HG02970 (cell line): ENCODE results near the gene DENND6B.

Experiments used
- ATAC-seq: cut with Tn5 transposase; IDR thresholded peaks from one replicate; pipeline ENCODE4 v1.9.1; 2021; ENCODE audit warnings: mild to moderate bottlenecking, moderate library complexity, moderate number of reproducible peaks; ENCODE audit not compliant: unreplicated experiment, low FRiP score

The DENND6B gene

DNA sequence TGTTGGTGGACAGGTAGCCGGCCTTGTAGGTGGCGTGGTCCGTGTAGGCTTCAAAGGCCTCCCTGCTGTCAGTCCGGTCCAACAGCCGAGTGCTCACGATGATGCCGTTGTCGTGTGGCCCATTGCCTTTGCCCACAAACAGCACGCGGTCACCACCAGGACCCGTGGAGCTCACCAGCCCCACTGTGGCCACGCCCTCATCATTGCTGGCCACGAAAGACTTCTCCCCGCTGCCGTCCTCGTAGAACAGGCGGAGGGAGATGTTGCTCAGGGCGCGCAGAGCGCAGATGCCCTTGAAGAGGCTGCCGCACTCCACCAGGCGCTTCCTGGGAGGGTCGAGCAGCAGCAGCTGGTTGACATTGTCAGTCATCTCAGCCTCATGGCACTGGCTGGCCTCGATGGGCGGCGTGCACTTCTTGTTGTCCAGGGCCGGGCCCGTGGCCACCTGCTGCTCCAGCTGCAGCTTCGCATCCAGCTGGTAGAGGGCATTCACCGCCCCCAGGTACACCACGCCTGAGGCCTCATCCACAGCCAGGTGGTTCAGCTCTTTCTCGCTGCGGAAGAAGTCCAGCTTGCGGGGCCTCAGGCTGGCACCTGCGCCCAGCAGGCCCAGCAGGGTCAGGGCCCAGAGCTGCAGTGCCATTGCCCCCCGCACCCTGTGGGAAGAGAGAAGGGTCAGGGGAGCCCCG, 36.7 kb downstream of the DENND6B start:
- ATAC-seq: no peak

- ATAC-seq: no peak
Measured at GRCh38 chr22:50289151-50289941, 37.5 kb downstream of the DENND6B start.

DNA sequence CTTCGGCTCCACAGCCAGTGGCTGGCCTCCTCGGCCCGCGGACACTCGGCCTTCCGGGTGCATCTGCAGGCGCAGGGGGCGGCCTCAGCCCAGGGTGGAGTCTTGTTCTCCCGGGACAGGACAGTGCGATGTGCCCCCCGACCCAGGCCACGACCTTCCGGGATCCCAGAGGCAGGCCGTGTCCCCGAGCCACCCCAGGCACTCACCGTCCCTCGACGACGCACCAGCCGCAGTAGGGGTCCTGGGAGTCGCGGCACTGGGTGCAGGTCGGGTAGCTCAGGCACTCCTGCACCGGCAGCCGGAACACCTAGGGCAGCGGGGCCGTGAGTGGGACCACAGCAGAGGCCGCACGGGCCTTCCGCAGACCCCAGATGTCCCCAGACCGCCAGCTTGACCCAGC, 39.1 kb downstream of the DENND6B start:
- no peak for ATAC-seq

GRCh38 chr22:50286701-50287318, 40.0 kb downstream of the DENND6B start:
- no peak for ATAC-seq

- no peak for ATAC-seq
Measured at GRCh38 chr22:50286275-50286674, 40.5 kb downstream of the DENND6B start.

DNA sequence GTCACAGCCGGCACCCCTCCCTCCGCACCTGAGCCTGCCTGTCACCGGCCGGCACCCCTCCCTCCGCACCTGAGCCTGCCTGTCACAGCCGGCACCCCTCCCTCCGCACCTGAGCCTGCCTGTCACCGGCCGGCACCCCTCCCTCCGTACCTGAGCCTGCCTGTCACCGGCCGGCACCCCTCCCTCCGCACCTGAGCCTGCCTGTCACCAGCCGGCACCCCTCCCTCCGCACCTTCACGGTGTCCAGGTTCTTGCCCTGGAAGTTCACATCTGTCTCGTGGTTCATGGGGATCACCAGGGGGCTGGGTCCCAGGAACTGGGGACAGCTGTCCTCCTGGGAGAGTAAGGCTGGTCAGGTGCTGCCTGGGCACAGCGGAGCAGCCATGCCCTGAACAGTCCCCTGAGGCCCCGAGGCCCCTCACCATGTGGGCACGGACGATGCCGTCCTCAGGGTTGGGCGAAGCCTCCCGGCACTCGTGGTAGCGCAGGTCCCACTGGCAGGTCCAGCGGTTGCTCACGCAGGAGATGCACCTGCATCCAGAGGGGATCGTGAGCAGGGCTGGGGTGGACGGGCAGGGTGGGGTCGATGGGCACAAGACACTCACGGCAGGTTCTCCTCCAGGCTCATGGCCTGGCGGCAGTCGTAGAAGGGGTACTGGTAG, 41.1 kb downstream of the DENND6B start:
- ATAC-seq: no peak

GRCh38 chr22:50284479-50284878, 42.3 kb downstream of the DENND6B start:
- no peak for ATAC-seq

DNA sequence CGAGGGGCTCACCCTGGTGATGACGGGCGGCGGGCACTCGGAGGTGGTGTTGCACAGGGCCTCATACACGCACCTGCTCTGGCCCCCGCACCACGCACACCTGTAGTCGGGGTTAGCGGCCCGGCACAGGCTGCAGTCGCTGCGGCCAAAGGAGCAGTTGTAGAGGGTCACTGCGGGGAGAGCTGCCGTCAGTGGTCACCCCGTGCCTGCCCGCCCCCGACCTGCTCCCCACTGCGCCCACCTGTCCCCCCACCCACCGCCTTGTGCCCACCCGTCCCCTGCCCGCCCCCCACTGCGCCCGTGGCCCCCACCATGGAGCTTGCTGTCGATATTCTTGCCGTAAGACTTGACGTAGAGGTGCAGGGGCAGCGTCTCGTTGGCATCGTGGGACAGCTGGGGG, 43.0 kb downstream of the DENND6B start:
- no peak for ATAC-seq

GRCh38 chr22:50282361-50283155, 44.3 kb downstream of the DENND6B start:
- ATAC-seq: no peak

- ATAC-seq: no peak
Measured at GRCh38 chr22:50281957-50282356, 44.9 kb downstream of the DENND6B start.

- no peak for ATAC-seq
Measured at GRCh38 chr22:50281384-50281760, 45.4 kb downstream of the DENND6B start.

DNA sequence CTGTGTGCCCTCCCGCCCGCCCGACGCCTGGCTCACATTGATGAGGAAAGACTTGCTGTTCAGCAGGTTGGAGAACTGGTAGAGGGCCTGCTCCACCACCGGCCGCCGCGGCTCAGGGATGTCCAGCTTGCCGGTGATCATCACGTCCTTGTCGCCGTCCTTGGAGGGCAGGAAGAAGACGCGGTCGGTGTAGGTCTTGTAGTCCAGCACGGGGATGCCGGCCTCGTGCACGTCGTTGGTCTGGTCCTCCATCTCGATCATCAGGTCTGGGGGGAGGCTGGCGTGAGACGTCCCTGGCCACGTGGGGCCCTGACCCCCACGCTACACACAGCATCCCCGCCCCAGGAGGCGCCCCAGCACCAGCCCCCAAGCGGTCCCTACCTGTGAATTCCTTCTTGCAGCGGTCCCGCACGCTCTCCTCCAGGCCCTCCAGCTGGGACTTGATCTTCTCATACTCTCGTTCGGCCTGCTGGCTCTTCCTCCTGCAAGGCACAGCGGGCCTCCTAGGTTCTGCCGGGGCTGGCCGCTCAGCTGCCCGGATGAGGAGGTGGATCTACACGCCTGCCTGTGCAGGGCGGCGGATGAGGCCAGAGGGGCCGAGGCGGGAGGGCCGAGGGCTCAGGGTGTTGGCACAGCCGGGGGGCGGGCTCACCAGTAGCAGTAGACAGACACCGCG, 46.0 kb downstream of the DENND6B start:
- no peak for ATAC-seq

DNA sequence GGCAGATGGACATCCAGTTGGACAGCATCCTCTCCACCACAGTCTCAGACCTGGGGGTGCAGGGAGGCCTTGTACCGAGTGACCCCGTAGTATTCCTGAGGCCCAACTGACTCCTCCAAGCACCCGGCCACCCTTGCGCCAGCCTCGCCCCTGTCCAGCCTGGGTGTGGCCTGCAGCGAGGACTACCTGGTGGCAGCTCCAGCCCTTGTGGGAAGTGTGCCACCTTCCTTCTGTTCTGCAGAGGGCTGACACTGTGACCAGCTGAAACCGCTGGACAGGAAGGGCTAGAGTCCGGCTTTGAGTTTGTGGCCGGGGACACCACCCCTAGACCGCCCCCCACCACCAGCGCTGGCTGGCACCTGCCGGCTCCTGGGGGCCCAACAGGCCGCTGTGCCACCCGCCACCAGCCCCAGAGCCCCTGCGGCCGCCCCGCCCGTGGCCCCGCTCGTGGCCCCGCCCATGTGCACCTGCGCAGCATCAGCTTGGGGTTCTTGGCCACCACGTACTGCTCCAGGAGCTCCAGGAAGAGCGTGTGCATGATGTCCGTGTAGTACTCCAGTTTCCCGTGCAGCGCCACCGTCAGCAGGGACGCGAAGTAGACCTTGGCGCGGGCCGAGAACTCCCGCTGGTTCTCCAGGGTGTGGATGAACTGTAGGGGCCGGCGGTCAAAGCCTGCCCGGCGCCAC, 46.6 kb downstream of the DENND6B start:
- ATAC-seq: no peak

GRCh38 chr22:50278956-50279619, 47.7 kb downstream of the DENND6B start:
- ATAC-seq: no peak

DNA sequence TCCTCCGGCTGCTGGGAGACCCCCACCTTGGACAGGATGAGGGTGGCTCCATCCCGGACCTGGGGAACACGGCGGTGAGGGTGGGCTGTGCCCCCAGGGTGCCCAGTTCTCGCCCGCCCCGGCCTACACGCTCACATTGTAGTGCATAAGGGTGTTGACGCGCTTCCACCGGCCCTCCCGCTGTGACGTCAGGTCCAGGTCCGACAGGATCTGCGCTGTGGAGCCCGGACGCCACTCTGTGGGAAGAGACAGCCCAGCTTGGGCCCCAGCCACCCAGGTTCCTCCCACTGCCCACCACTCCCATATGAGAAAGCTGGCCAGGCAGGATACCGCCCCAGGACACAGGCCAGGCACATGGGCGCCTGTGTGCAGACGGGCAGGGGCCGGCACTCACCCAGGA, 48.4 kb downstream of the DENND6B start:
- ATAC-seq: no peak

DNA sequence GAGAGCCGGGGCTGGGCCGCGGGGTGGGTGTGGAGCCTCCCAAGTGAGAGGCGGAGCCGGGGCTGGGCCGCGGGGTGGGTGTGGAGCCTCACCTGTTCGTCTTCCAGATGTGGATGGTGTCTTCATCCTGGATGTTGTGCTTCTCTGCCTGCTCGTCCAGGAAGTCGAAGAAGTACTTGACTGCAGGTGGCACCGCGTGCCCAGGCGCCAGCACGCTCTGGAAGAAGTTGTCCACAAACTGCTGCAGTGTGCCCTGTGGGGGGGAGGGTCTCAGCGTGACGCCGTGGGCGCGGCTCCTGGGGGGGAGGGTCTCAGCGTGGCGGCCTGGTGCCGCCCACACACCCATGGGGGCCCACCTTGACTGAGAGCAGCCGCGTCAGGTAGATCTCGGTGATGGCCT, 49.1 kb downstream of the DENND6B start:
- ATAC-seq: no peak

DNA sequence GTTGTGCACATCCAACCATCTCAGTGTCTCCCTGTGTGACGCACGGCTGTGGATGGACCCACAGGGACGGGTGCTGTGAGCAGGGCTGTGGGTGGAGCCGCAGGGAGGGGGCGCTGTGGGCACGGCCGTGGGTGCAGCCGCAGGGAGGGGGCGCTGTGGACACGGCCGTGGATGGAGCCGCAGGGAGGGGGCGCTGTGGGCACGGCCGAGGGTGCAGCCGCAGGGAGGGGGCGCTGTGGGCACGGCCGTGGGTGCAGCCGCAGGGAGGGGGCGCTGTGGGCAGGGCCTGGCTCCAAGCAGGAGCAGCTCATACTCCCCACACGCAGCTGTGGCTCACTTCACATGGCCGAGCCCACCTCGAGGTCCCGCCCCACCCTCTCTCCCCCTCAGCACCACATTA, 50.7 kb downstream of the DENND6B start:
- no peak for ATAC-seq

DNA sequence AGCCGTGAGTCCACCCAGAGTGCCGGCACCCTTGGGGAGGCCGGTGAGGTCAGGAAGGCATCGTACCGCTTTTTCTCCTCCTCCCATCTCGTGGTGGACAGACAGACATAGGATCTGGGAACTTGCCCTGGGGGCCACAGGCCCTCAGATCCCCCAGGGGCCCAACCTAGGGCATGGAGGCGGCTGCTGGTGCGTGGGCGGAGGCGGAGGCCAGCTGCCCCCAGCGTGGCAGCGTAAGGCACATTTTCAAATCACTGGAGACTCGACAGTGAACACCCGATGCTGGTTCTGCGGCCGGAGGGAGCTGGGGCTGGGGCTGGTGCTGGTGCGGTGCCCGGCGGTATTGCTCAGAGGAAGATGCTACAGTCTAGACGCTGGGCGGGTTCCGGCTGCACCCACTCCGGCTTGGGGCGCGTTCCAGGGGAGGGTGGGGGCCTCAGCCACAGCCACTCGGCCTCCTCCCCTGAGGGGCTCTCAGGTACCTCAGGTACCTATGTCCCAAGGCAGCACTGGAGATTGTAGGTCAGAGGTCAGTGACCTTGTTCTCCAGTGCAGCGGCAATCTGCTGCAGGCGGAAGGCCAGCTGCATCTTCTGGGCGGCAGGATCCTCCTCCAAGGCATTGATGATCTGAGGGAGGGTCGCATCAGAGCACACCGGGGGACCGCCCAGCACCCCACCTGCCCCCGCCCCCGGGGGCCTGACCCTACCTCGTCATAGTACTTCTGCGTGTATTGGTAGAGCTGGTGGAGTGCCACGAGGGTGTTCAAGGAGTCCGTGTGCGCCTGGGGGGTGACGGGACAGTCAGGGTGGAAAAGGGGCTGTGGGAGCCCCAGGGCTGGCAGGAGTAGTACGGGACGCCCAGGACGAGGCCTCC, 51.4 kb downstream of the DENND6B start:
- no peak for ATAC-seq
